Measurements from ENCODE around the gene ZSCAN31. TPM values are rescaled to one million over a fixed set of nuclear protein-coding genes. Genes with fewer than 3 reads are reported as not detected.

Gene ZSCAN31
- total RNA-seq, 4 donors from 2014 or later: 2.4 to 14.1 (median 7.5) TPM

- peaks cover 0 to 17% of the 10 kb centered on the region in 2 donors for H3K36me3 ChIP-seq
- no peak overlapping the region for H3K27ac ChIP-seq
- DNase-seq: no peak
- no peaks in the 10 kb centered on the region for H3K9me3 ChIP-seq
- TF ChIP-seq POLR2A (IDR thresholded peaks at IDR 0.05) (no peak), CTCF (IDR thresholded peaks at IDR 0.05 in 4 of 5, conservative IDR thresholded peaks at IDR 0.05 in 1 of 5) (no peak)
- no peaks in the 10 kb centered on the region for H3K4me1 ChIP-seq
- no peak for ATAC-seq
- H3K27me3 ChIP-seq: no peaks in the 10 kb centered on the region
- in situ Hi-C loops (cut with MboI; ENCODE audit: low sequenced_read_pairs in 4 of 4): no loop called here
- intact Hi-C loops (cut with DNase I; ENCODE audit: low total_unique reads): no loop called here
- no peak overlapping the region for H3K4me3 ChIP-seq
Observed at GRCh38 chr6:28296520-28297060, 39.4 kb downstream of the ZSCAN31 start.

GRCh38 chr6:28295326-28295725 is 40.6 kb downstream of the ZSCAN31 start:
- no peak for DNase-seq
- intact Hi-C loops (cut with DNase I; ENCODE audit: low total_unique reads): no loop called here
- no peaks in the 10 kb centered on the region for H3K27me3 ChIP-seq
- H3K4me1 ChIP-seq: no peaks in the 10 kb centered on the region
- no peaks in the 10 kb centered on the region for H3K9me3 ChIP-seq
- in situ Hi-C loops (cut with MboI; ENCODE audit: low sequenced_read_pairs in 4 of 4): no loop called here
- H3K27ac ChIP-seq: no peak overlapping the region
- H3K4me3 ChIP-seq: no peak overlapping the region
- no peak for ATAC-seq
- peaks cover 0 to 17% of the 10 kb centered on the region in 2 donors for H3K36me3 ChIP-seq
- TF ChIP-seq POLR2A (IDR thresholded peaks at IDR 0.05): no peak
- no peak for TF ChIP-seq CTCF (IDR thresholded peaks at IDR 0.05 in 4 of 5, conservative IDR thresholded peaks at IDR 0.05 in 1 of 5)

GRCh38 chr6:28291573-28291972 is 44.4 kb downstream of the ZSCAN31 start:
- TF ChIP-seq POLR2A (IDR thresholded peaks at IDR 0.05) (no peak), CTCF (IDR thresholded peaks at IDR 0.05 in 4 of 5, conservative IDR thresholded peaks at IDR 0.05 in 1 of 5) (no peak)
- no peaks in the 10 kb centered on the region for H3K4me1 ChIP-seq
- H3K27me3 ChIP-seq: no peaks in the 10 kb centered on the region
- H3K9me3 ChIP-seq: no peaks in the 10 kb centered on the region
- ATAC-seq (no peak), DNase-seq (no peak)
- no peak overlapping the region for H3K4me3 ChIP-seq
- in situ Hi-C loops (cut with MboI; ENCODE audit: low sequenced_read_pairs in 4 of 4): no loop called here
- intact Hi-C loops (cut with DNase I; ENCODE audit: low total_unique reads): no loop called here
- H3K27ac ChIP-seq: no peak overlapping the region
- peaks cover 0 to 22% of the 10 kb centered on the region in 2 donors for H3K36me3 ChIP-seq

- Histone ChIP-seq H3K4me1 (peaks cover 9 to 12% of the 10 kb centered on the region in 2 donors), H3K27me3 (no peaks in the 10 kb centered on the region), H3K4me3 (no peak overlapping the region), H3K36me3 (peaks cover 0 to 40% of the 10 kb centered on the region in 2 donors), H3K9me3 (no peaks in the 10 kb centered on the region), H3K27ac (no peak overlapping the region)
- ATAC-seq: no peak
- in situ Hi-C loops (cut with MboI; ENCODE audit: low sequenced_read_pairs in 4 of 4) (no loop called here), intact Hi-C loops (cut with DNase I; ENCODE audit: low total_unique reads) (loop anchor here (5.0 kb wide), 1 partner anchor 54 kb away; the partner anchor contains the start of gene ZSCAN31)
- DNase-seq: no peak
- TF ChIP-seq POLR2A (IDR thresholded peaks at IDR 0.05) (no peak), CTCF (IDR thresholded peaks at IDR 0.05 in 4 of 5, conservative IDR thresholded peaks at IDR 0.05 in 1 of 5) (no peak)
Observed at GRCh38 chr6:28282926-28283325, 53.0 kb downstream of the ZSCAN31 start.

Data from gastrocnemius medialis (tissue), 4 donors.